ENCODE measurements around the gene DOP1A. TPM values are rescaled to one million over a fixed set of nuclear protein-coding genes. Genes with fewer than 3 reads are reported as not detected.

The DOP1A gene
- total RNA-seq, 4 donors from 2014 or later: 25.8 to 52.9 (median 40.6) TPM

- no peak for DNase-seq
- in situ Hi-C loops (cut with MboI; ENCODE audit: low pct_ligation_motif_present in 1 of 4, low pct_unique_long_range_greater_than_20kb in 1 of 4, low sequenced_read_pairs in 3 of 4) (loop anchor here in 1 of 4 donors (25.0 kb wide), 1 partner anchor 440 kb away; the partner anchor contains the start of gene PRSS35), intact Hi-C loops (cut with DNase I; ENCODE audit: low total_unique reads) (no loop called here)
- no peak overlapping the region for H3K27ac ChIP-seq
- H3K36me3 ChIP-seq: no peaks in the 10 kb centered on the region
- WGBS, 2 donors (ENCODE audit: low coverage in 1 of 2): 84 to 90% methylated on average over 2 of the region's 2 CpGs
- H3K4me3 ChIP-seq: no peak overlapping the region
- no peaks in the 10 kb centered on the region for H3K9me3 ChIP-seq
- peaks cover 4 to 37% (median 26%) of the 10 kb centered on the region in 4 donors for H3K4me1 ChIP-seq
- no peaks in the 10 kb centered on the region for H3K27me3 ChIP-seq
- TF ChIP-seq POLR2AphosphoS5 (IDR thresholded peaks at IDR 0.05) (no peak), CTCF (IDR thresholded peaks at IDR 0.05) (no peak), EP300 (IDR thresholded peaks at IDR 0.05; ENCODE audit: low read depth) (no peak), POLR2A (IDR thresholded peaks at IDR 0.05) (no peak)
These were observed 5.3 kb downstream of the DOP1A start for GRCh38 chr6:83072726-83073125.

GRCh38 chr6:83073615-83074014 is 6.1 kb downstream of the DOP1A start:
- intact Hi-C loops (cut with DNase I; ENCODE audit: low total_unique reads): no loop called here
- in situ Hi-C loops (cut with MboI; ENCODE audit: low pct_ligation_motif_present in 1 of 4, low pct_unique_long_range_greater_than_20kb in 1 of 4, low sequenced_read_pairs in 3 of 4): loop anchor here in 1 of 4 donors (25.0 kb wide), 1 partner anchor 439 kb away; the partner anchor contains the start of gene PRSS35
- H3K4me1 ChIP-seq: peaks cover 4 to 33% (median 21%) of the 10 kb centered on the region in 4 donors

GRCh38 chr6:83083476-83083875 is 16.0 kb downstream of the DOP1A start:
- TF ChIP-seq POLR2AphosphoS5 (IDR thresholded peaks at IDR 0.05) (no peak), EP300 (IDR thresholded peaks at IDR 0.05; ENCODE audit: low read depth) (no peak), POLR2A (IDR thresholded peaks at IDR 0.05) (no peak), CTCF (IDR thresholded peaks at IDR 0.05) (no peak)

More at GRCh38 chr6:83073615-83074014, 6.1 kb downstream of the DOP1A start:
- Histone ChIP-seq H3K36me3 (no peaks in the 10 kb centered on the region), H3K27me3 (no peaks in the 10 kb centered on the region), H3K27ac (no peak overlapping the region), H3K9me3 (no peaks in the 10 kb centered on the region), H3K4me3 (no peak overlapping the region)
- no peak for DNase-seq
- 74% methylated on average over 1 of the region's 1 CpG; no CpG with 5 or more reads in 1 of the 2 donors for WGBS, 2 donors (ENCODE audit: low coverage in 1 of 2)
- TF ChIP-seq EP300 (IDR thresholded peaks at IDR 0.05; ENCODE audit: low read depth) (no peak), POLR2A (IDR thresholded peaks at IDR 0.05) (no peak), POLR2AphosphoS5 (IDR thresholded peaks at IDR 0.05) (no peak), CTCF (IDR thresholded peaks at IDR 0.05) (no peak)

GRCh38 chr6:83086751-83087150 is 19.3 kb downstream of the DOP1A start:
- no peak for DNase-seq
- no peaks in the 10 kb centered on the region for H3K9me3 ChIP-seq
- H3K4me3 ChIP-seq: no peak overlapping the region
- no peak for TF ChIP-seq CTCF (IDR thresholded peaks at IDR 0.05)
- in situ Hi-C loops (cut with MboI; ENCODE audit: low pct_ligation_motif_present in 1 of 4, low pct_unique_long_range_greater_than_20kb in 1 of 4, low sequenced_read_pairs in 3 of 4): no loop called here
- no peaks in the 10 kb centered on the region for H3K27me3 ChIP-seq
- WGBS, 2 donors (ENCODE audit: low coverage in 1 of 2): 56 to 71% methylated on average over 2 of the region's 2 CpGs
- H3K4me1 ChIP-seq: peaks cover 2 to 5% (median 3%) of the 10 kb centered on the region in 4 donors
- H3K27ac ChIP-seq: no peak overlapping the region
- no peaks in the 10 kb centered on the region for H3K36me3 ChIP-seq
- intact Hi-C loops (cut with DNase I; ENCODE audit: low total_unique reads): no loop called here

More at GRCh38 chr6:83083476-83083875, 16.0 kb downstream of the DOP1A start:
- H3K4me1 ChIP-seq: no peaks in the 10 kb centered on the region
- no peak for DNase-seq
- in situ Hi-C loops (cut with MboI; ENCODE audit: low pct_ligation_motif_present in 1 of 4, low pct_unique_long_range_greater_than_20kb in 1 of 4, low sequenced_read_pairs in 3 of 4): no loop called here
- no peaks in the 10 kb centered on the region for H3K36me3 ChIP-seq
- H3K4me3 ChIP-seq: no peak overlapping the region
- intact Hi-C loops (cut with DNase I; ENCODE audit: low total_unique reads): no loop called here
- no peaks in the 10 kb centered on the region for H3K9me3 ChIP-seq
- 71 to 78% methylated on average over 1 of the region's 1 CpG for WGBS, 2 donors (ENCODE audit: low coverage in 1 of 2)
- no peak overlapping the region for H3K27ac ChIP-seq
- H3K27me3 ChIP-seq: no peaks in the 10 kb centered on the region
